ENCODE results near the gene GUK1.

The GUK1 gene

GRCh38 chr1:228151180-228151925 lies 11.3 kb downstream of the GUK1 start:
- no peak for DNase-seq

- no peak for DNase-seq
Observed at GRCh38 chr1:228152097-228152917, 12.2 kb downstream of the GUK1 start.

- no peak for DNase-seq
Observed at GRCh38 chr1:228152918-228153258, 12.8 kb downstream of the GUK1 start.

- DNase-seq: no peak
Observed at GRCh38 chr1:228154021-228154669, 14.1 kb downstream of the GUK1 start.

- peak; percentile 46 for DNase-seq
Observed at GRCh38 chr1:228154670-228155571, 14.8 kb downstream of the GUK1 start.

GRCh38 chr1:228155596-228156514 lies 15.8 kb downstream of the GUK1 start:
- DNase-seq: no peak

- DNase-seq: no peak
Observed at GRCh38 chr1:228156515-228156881, 16.4 kb downstream of the GUK1 start.

GRCh38 chr1:228156941-228157728 lies 17.1 kb downstream of the GUK1 start:
- DNase-seq: no peak

- DNase-seq: no peak
Observed at GRCh38 chr1:228157729-228158126, 17.6 kb downstream of the GUK1 start.

- no peak for DNase-seq
Observed at GRCh38 chr1:228158151-228159007, 18.3 kb downstream of the GUK1 start.

GRCh38 chr1:228159008-228159665 lies 19.1 kb downstream of the GUK1 start:
- no peak for DNase-seq

- DNase-seq: no peak
Observed at GRCh38 chr1:228160201-228160761, 20.2 kb downstream of the GUK1 start.

GRCh38 chr1:228161362-228161761 lies 21.3 kb downstream of the GUK1 start:
- no peak for DNase-seq

GRCh38 chr1:228161866-228162265 lies 21.8 kb downstream of the GUK1 start:
- DNase-seq: no peak

GRCh38 chr1:228162286-228163006 lies 22.4 kb downstream of the GUK1 start:
- no peak for DNase-seq

GRCh38 chr1:228163007-228163753 lies 23.1 kb downstream of the GUK1 start:
- no peak for DNase-seq

GRCh38 chr1:228163776-228164519 lies 23.9 kb downstream of the GUK1 start:
- DNase-seq: no peak
